SK-N-SH treated with all-trans-retinoic acid at 6 μM for 48 hours (cell line): ENCODE results near the gene GUK1.

Source experiments
- ATAC-seq: fragments of 200-7000 bp; cut with Tn5 transposase; 3 replicates; pipeline ENCODE4 v1.9.1; 2020; ENCODE audit warnings: mild to moderate bottlenecking, moderate library complexity
- ARNTL ChIP-seq: fragments of 450-650 bp; formaldehyde crosslinking; IDR thresholded peaks from 2 replicates; pipeline ENCODE4 v1.5.0; 2020; ENCODE audit warnings: low read depth, mild to moderate bottlenecking, moderate library complexity, borderline replicate concordance
- BACH2 ChIP-seq: fragments of 250-450 bp; sonication (Bioruptor Pico); IDR thresholded peaks from 2 replicates; pipeline ENCODE4 v1.9.0; 2021; ENCODE audit warnings: mild to moderate bottlenecking, borderline replicate concordance
- CREB5 ChIP-seq: fragments of 250-450 bp; sonication (Bioruptor Pico); IDR thresholded peaks from 2 replicates; pipeline ENCODE4 v1.5.1; 2020; ENCODE audit warnings: low read depth, mild to moderate bottlenecking, moderate library complexity
- ESRRG ChIP-seq: fragments of 250-450 bp; sonication (Bioruptor Pico); IDR thresholded peaks from 2 replicates; pipeline ENCODE4 v1.6.1; 2021; ENCODE audit warnings: mild to moderate bottlenecking
- GLIS3 ChIP-seq: fragments of 250-450 bp; sonication (Bioruptor Pico); IDR thresholded peaks from 2 replicates; pipeline ENCODE4 v1.5.0; 2020; ENCODE audit warnings: mild to moderate bottlenecking, moderate library complexity
- OSR1 ChIP-seq: fragments of 250-450 bp; sonication (Bioruptor Pico); IDR thresholded peaks from 2 replicates; pipeline ENCODE4 v1.8.0; 2022; ENCODE audit warnings: moderate library complexity, mild to moderate bottlenecking, inconsistent platforms
- PATZ1 ChIP-seq: fragments of 250-450 bp; sonication (Bioruptor Pico); IDR thresholded peaks from 2 replicates; pipeline ENCODE4 v1.8.0; 2020; ENCODE audit warnings: mild to moderate bottlenecking, moderate library complexity, borderline replicate concordance
- POU6F1 ChIP-seq: fragments of 250-450 bp; sonication (Bioruptor Pico); IDR thresholded peaks from 2 replicates; pipeline ENCODE4 v1.8.0; 2021; ENCODE audit warnings: low read depth, mild to moderate bottlenecking, moderate library complexity, borderline replicate concordance
- PPARA ChIP-seq: fragments of 250-450 bp; sonication (Bioruptor Pico); IDR thresholded peaks from 2 replicates; pipeline ENCODE4 v1.5.0; 2020; ENCODE audit warnings: mild to moderate bottlenecking, borderline replicate concordance
- RARB ChIP-seq: fragments of 250-450 bp; sonication (Bioruptor Pico); IDR thresholded peaks from 2 replicates; pipeline ENCODE4 v1.8.0; 2021; ENCODE audit warnings: mild to moderate bottlenecking, moderate library complexity
- SNAI2 ChIP-seq: fragments of 250-450 bp; sonication (Bioruptor Pico); IDR thresholded peaks from 2 replicates; pipeline ENCODE4 v1.5.0; 2020; ENCODE audit warnings: mild to moderate bottlenecking, moderate library complexity
- TCF4 ChIP-seq: fragments of 250-450 bp; sonication (Bioruptor Pico); IDR thresholded peaks from 2 replicates; pipeline ENCODE4 v1.8.0; 2021; ENCODE audit warnings: mild to moderate bottlenecking, moderate library complexity, borderline replicate concordance
- TOX ChIP-seq: fragments of 250-450 bp; sonication (Bioruptor Pico); IDR thresholded peaks from 2 replicates; pipeline ENCODE4 v1.8.0; 2021; ENCODE audit warnings: mild to moderate bottlenecking, moderate library complexity, borderline replicate concordance
- ZC3H10 ChIP-seq: fragments of 250-450 bp; sonication (Bioruptor Pico); IDR thresholded peaks from 2 replicates; pipeline ENCODE4 v1.5.1; 2021; ENCODE audit warnings: mild to moderate bottlenecking, moderate library complexity
- ZFP3 ChIP-seq: fragments of 250-450 bp; sonication (Bioruptor Pico); IDR thresholded peaks from 2 replicates; pipeline ENCODE4 v1.5.0; 2020; ENCODE audit warnings: mild to moderate bottlenecking, moderate library complexity
- ZNF70 ChIP-seq: fragments of 450-650 bp; formaldehyde crosslinking; IDR thresholded peaks from 2 replicates; pipeline ENCODE4 v1.5.0; 2020; ENCODE audit warnings: mild to moderate bottlenecking, moderate library complexity
- ZNF8 ChIP-seq: fragments of 450-650 bp; formaldehyde crosslinking; IDR thresholded peaks from 2 replicates; pipeline ENCODE4 v1.5.0; 2020; ENCODE audit warnings: mild to moderate bottlenecking, moderate library complexity
- TF ChIP-seq, protein P1 (sequence below): fragments of 250-450 bp; sonication (Bioruptor Pico); IDR thresholded peaks from 2 replicates; pipeline ENCODE4 v1.5.0; 2020; ENCODE audit warnings: mild to moderate bottlenecking, moderate library complexity
- TF ChIP-seq, protein P2 (sequence below): fragments of 250-450 bp; sonication (Bioruptor Pico); IDR thresholded peaks from 2 replicates; pipeline ENCODE4 v1.5.1; 2021; ENCODE audit warnings: mild to moderate bottlenecking, moderate library complexity

GUK1 gene

DNA sequence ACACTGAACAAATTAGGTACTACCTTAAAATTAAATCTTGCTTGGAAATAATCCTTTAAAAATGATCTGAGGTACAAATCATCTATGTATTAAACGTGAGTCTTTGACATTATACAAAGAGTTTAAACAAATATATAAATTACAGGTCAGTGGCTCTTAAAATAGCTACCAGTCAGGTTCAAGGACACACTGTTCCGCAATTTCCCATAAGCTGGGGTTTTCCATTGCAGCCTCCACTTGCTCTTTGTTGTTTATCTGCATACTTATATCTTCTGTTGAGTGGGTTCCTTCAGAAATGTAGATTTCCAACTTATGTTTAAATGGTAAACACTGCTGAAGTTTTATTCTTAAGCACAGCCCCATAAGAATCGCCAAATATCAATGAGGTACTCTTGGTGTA, 25.3 kb upstream of the GUK1 start (continued):
- TF ChIP-seq POU6F1 (no peak), ESRRG (no peak), ZNF70 (CRISPR knock-in tag) (no peak), PPARA (CRISPR knock-in tag) (no peak), BACH2 (no peak), ZC3H10 (CRISPR knock-in tag) (no peak)
- TF ChIP-seq, protein P1, sequence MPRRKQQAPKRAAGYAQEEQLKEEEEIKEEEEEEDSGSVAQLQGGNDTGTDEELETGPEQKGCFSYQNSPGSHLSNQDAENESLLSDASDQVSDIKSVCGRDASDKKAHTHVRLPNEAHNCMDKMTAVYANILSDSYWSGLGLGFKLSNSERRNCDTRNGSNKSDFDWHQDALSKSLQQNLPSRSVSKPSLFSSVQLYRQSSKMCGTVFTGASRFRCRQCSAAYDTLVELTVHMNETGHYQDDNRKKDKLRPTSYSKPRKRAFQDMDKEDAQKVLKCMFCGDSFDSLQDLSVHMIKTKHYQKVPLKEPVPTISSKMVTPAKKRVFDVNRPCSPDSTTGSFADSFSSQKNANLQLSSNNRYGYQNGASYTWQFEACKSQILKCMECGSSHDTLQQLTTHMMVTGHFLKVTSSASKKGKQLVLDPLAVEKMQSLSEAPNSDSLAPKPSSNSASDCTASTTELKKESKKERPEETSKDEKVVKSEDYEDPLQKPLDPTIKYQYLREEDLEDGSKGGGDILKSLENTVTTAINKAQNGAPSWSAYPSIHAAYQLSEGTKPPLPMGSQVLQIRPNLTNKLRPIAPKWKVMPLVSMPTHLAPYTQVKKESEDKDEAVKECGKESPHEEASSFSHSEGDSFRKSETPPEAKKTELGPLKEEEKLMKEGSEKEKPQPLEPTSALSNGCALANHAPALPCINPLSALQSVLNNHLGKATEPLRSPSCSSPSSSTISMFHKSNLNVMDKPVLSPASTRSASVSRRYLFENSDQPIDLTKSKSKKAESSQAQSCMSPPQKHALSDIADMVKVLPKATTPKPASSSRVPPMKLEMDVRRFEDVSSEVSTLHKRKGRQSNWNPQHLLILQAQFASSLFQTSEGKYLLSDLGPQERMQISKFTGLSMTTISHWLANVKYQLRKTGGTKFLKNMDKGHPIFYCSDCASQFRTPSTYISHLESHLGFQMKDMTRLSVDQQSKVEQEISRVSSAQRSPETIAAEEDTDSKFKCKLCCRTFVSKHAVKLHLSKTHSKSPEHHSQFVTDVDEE (CRISPR knock-in tag) = no peak
- TF ChIP-seq, all 23 proteins: peak for 0

GRCh38 chr1:228117335-228117734, 22.7 kb upstream of the GUK1 start:
- ATAC-seq = no peak
- no peak for TF ChIP-seq ZC3H10 (CRISPR knock-in tag)
- no peak for TF ChIP-seq GLIS3 (CRISPR knock-in tag)
- TF ChIP-seq ZNF8 = no peak
- TF ChIP-seq TCF4 (CRISPR knock-in tag) = no peak
- TF ChIP-seq ZFP3 (CRISPR knock-in tag) = no peak
- no peak for TF ChIP-seq ZNF70 (CRISPR knock-in tag)
- TF ChIP-seq, protein P1 (CRISPR knock-in tag) = no peak
- no peak for TF ChIP-seq CREB5 (CRISPR knock-in tag)
- TF ChIP-seq ARNTL (CRISPR knock-in tag) = no peak
- no peak for TF ChIP-seq RARB
- TF ChIP-seq PATZ1 (CRISPR knock-in tag) = no peak
- TF ChIP-seq TOX (CRISPR knock-in tag) = no peak
- TF ChIP-seq OSR1 (CRISPR knock-in tag) = no peak
- TF ChIP-seq SNAI2 = no peak
- TF ChIP-seq PPARA (CRISPR knock-in tag) = no peak
- TF ChIP-seq, all 23 proteins: peak for 0

GRCh38 chr1:228118040-228118439, 22.0 kb upstream of the GUK1 start:
- no peak for ATAC-seq
- TF ChIP-seq, protein P2, sequence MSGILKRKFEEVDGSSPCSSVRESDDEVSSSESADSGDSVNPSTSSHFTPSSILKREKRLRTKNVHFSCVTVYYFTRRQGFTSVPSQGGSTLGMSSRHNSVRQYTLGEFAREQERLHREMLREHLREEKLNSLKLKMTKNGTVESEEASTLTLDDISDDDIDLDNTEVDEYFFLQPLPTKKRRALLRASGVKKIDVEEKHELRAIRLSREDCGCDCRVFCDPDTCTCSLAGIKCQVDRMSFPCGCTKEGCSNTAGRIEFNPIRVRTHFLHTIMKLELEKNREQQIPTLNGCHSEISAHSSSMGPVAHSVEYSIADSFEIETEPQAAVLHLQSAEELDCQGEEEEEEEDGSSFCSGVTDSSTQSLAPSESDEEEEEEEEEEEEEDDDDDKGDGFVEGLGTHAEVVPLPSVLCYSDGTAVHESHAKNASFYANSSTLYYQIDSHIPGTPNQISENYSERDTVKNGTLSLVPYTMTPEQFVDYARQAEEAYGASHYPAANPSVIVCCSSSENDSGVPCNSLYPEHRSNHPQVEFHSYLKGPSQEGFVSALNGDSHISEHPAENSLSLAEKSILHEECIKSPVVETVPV (CRISPR knock-in tag) = no peak
